Mesenchymal stem cell (in vitro differentiated cells and primary cell): ENCODE data around the gene FAS. TPM values are rescaled to one million over a fixed set of nuclear protein-coding genes. Genes with fewer than 3 reads are reported as not detected.
A peak's percentile ranks its signal among the peaks of the same experiment; 100 is the strongest.

ENCODE experiments used
- DNase-seq: peaks from one replicate; pipeline ENCODE4 v3.0.0-alpha.2; 2013
- H2AFZ ChIP-seq: one replicate; pipeline ENCODE4 v1.6.1; 2013; ENCODE audit warnings: low read depth, mild to moderate bottlenecking, control low read depth, inconsistent platforms, low read length, moderate library complexity
- H2AK5ac ChIP-seq: 2 replicates; pipeline ENCODE4 v1.6.1; 2013; ENCODE audit warnings: low read length, moderate library complexity, mild to moderate bottlenecking, inconsistent platforms; ENCODE audit not compliant: severe bottlenecking
- H2BK120ac ChIP-seq: one replicate; pipeline ENCODE4 v1.6.1; 2013; ENCODE audit warnings: low read depth, mild to moderate bottlenecking, inconsistent platforms, low read length, moderate library complexity
- H2BK12ac ChIP-seq, 2 experiments: one replicate each; pipeline ENCODE4 v1.6.1; 2013; ENCODE audit warnings: inconsistent platforms in 2 of 2, low read length in 2 of 2, mild to moderate bottlenecking in 2 of 2, moderate library complexity in 2 of 2, control low read depth in 1 of 2
- H2BK15ac ChIP-seq: one replicate; pipeline ENCODE4 v1.6.1; 2013; ENCODE audit warnings: mild to moderate bottlenecking, low read depth, inconsistent platforms; ENCODE audit not compliant: poor library complexity, severe bottlenecking
- H2BK5ac ChIP-seq: 2 replicates; pipeline ENCODE4 v1.6.1; 2013; ENCODE audit warnings: low read depth, mild to moderate bottlenecking, low read length, control low read depth, inconsistent platforms; ENCODE audit not compliant: poor library complexity, severe bottlenecking
- H3K14ac ChIP-seq, 2 experiments: one replicate each; pipeline ENCODE4 v1.6.1; 2013; ENCODE audit warnings: inconsistent platforms in 2 of 2, low read length in 2 of 2, control low read depth in 1 of 2, mild to moderate bottlenecking in 1 of 2, moderate library complexity in 1 of 2
- H3K18ac ChIP-seq, 2 experiments: one replicate each; pipeline ENCODE4 v1.6.1; 2013; ENCODE audit warnings: inconsistent platforms in 2 of 2, low read length in 2 of 2, control low read depth in 1 of 2, low read depth in 1 of 2, mild to moderate bottlenecking in 1 of 2
- H3K23ac ChIP-seq, 2 experiments: one replicate each; pipeline ENCODE4 v1.6.1; 2013; ENCODE audit warnings: inconsistent platforms in 2 of 2, low read length in 2 of 2, mild to moderate bottlenecking in 2 of 2, moderate library complexity in 2 of 2, control low read depth in 1 of 2
- H3K27ac ChIP-seq: 2 replicates; pipeline ENCODE4 v1.5.1; 2013; ENCODE audit warnings: mild to moderate bottlenecking, moderate library complexity, low read length, control low read depth, inconsistent platforms; ENCODE audit not compliant: poor library complexity, severe bottlenecking
- H3K27me3 ChIP-seq, 2 experiments: 2 replicates each; pipeline versions ENCODE4 v1.6.1 to v1.7.0; 2013; ENCODE audit warnings: low read length in 2 of 2, mild to moderate bottlenecking in 2 of 2, moderate library complexity in 2 of 2, control low read depth in 1 of 2, inconsistent platforms in 1 of 2; ENCODE audit not compliant: control insufficient read depth in 1 of 2, insufficient read depth in 1 of 2
- H3K36me3 ChIP-seq, 2 experiments: 2 replicates each; pipeline versions ENCODE4 v1.6.1 to v1.7.0; 2013; ENCODE audit warnings: low read length in 2 of 2, control low read depth in 1 of 2, inconsistent platforms in 1 of 2, low read depth in 1 of 2, mild to moderate bottlenecking in 1 of 2; ENCODE audit not compliant: insufficient read depth in 2 of 2, control insufficient read depth in 1 of 2
- H3K4ac ChIP-seq, 2 experiments: one replicate each; pipeline ENCODE4 v1.6.1; 2013; ENCODE audit warnings: inconsistent platforms in 2 of 2, low read length in 2 of 2, mild to moderate bottlenecking in 2 of 2, moderate library complexity in 2 of 2, control low read depth in 1 of 2, low read depth in 1 of 2
- H3K4me1 ChIP-seq: 2 replicates; pipeline ENCODE4 v1.6.1; 2013; ENCODE audit warnings: low read depth, low read length, control low read depth; ENCODE audit not compliant: control insufficient read depth, insufficient read depth
- H3K4me2 ChIP-seq: 2 replicates; pipeline ENCODE4 v1.6.1; 2013; ENCODE audit warnings: low read length, mild to moderate bottlenecking, inconsistent platforms; ENCODE audit not compliant: poor library complexity, severe bottlenecking
- H3K4me3 ChIP-seq, 2 experiments: 2 replicates each; pipeline versions ENCODE4 v1.5.1 to v1.7.0; 2013; ENCODE audit warnings: low read length in 2 of 2, mild to moderate bottlenecking in 2 of 2, control low read depth in 1 of 2, low read depth in 1 of 2; ENCODE audit not compliant: insufficient read depth in 1 of 2
- H3K79me1 ChIP-seq: replicated peaks from 2 replicates; pipeline ENCODE4 v1.6.1; 2013; ENCODE audit warnings: mild to moderate bottlenecking, control low read depth, low read length, inconsistent platforms; ENCODE audit not compliant: poor library complexity, severe bottlenecking
- H3K9ac ChIP-seq: 2 replicates; pipeline ENCODE4 v1.7.0; 2013; ENCODE audit warnings: mild to moderate bottlenecking, low read length, moderate library complexity
- H3K9me3 ChIP-seq: 2 replicates; pipeline ENCODE4 v1.7.0; 2013; ENCODE audit warnings: mild to moderate bottlenecking, low read length; ENCODE audit not compliant: control insufficient read depth
- H4K8ac ChIP-seq: one replicate; pipeline ENCODE4 v1.6.1; 2013; ENCODE audit warnings: inconsistent platforms, mild to moderate bottlenecking, low read length, moderate library complexity
- H4K91ac ChIP-seq: one replicate; pipeline ENCODE4 v1.6.1; 2013; ENCODE audit warnings: mild to moderate bottlenecking, low read length, inconsistent platforms
- WGBS: methylation state at CpG from one replicate; pipeline ENCODE4 v1.1.7; 2013; ENCODE audit warnings: mixed read lengths; 5-methylcytosine and 5-hydroxymethylcytosine counted together
- polyA plus RNA-seq, 2 experiments: library from polyadenylated mRNA; stranded (reverse); fragments of 200-250 nt; gene quantifications; one replicate each; pipeline ENCODE4 v1.2.3, GENCODE V29; 2013

The FAS gene
- polyA plus RNA-seq (2013, experiment 1 of 2) = 16.2 TPM
- 18.1 TPM for polyA plus RNA-seq (2013, experiment 2 of 2)

- peak within 1 kb of the TSS; percentile 86 for H2BK120ac ChIP-seq
- H2BK15ac ChIP-seq = peak within 1 kb of the TSS; percentile 97
- H3K4me3 ChIP-seq = peak within 1 kb of the TSS; percentile 89 to 90
- peak within 1 kb of the TSS; percentile 81 for H4K8ac ChIP-seq
- H3K23ac ChIP-seq = peak within 1 kb of the TSS in 1 of 2 experiments; percentile 63
- H2AFZ ChIP-seq = peak within 1 kb of the TSS; percentile 97
- peak within 1 kb of the TSS; percentile 6 to 93 for H2BK12ac ChIP-seq
- H3K27me3 ChIP-seq = no peaks in the 10 kb centered on the region
- peaks cover 9% of the 10 kb centered on the region for H3K4me1 ChIP-seq
- peak within 1 kb of the TSS; percentile 69 to 73 for H3K4ac ChIP-seq
- peak within 1 kb of the TSS; percentile 87 for H3K4me2 ChIP-seq
- peak within 1 kb of the TSS; percentile 94 for H3K27ac ChIP-seq
- peak; percentile 78 for DNase-seq
- peak within 1 kb of the TSS in 1 of 2 experiments; percentile 98 for H3K14ac ChIP-seq
- peak within 1 kb of the TSS; percentile 65 for H4K91ac ChIP-seq
- H2AK5ac ChIP-seq = no peak within 1 kb of the TSS
- H3K18ac ChIP-seq = peak within 1 kb of the TSS; percentile 81 to 97
- peak within 1 kb of the TSS; percentile 95 for H3K9ac ChIP-seq
- peak within 1 kb of the TSS; percentile 91 for H2BK5ac ChIP-seq
- peaks cover 13% of the 10 kb centered on the region for H3K79me1 ChIP-seq
- H3K9me3 ChIP-seq = no peaks in the 10 kb centered on the region
- peaks cover 0 to 5% of the 10 kb centered on the region in 2 experiments for H3K36me3 ChIP-seq
- WGBS = 1% methylated on average over 47 of the region's 51 CpGs
Measured at GRCh38 chr10:88990384-88991160, at the start of gene FAS. TSS of gene FAS (plus strand) at chr10:88990798. CDS start at chr10:88990877, 79 bp downstream.

GRCh38 chr10:88941026-88941425 is 49.6 kb upstream of the FAS start:
- no peaks in the 10 kb centered on the region for H3K9me3 ChIP-seq
- H3K27ac ChIP-seq = no peak overlapping the region
- H4K91ac ChIP-seq = no peak overlapping the region
- H3K4ac ChIP-seq = no peak overlapping the region
- no peaks in the 10 kb centered on the region for H3K27me3 ChIP-seq
- H3K9ac ChIP-seq = no peak overlapping the region
- H2AK5ac ChIP-seq = no peak overlapping the region
- no peak overlapping the region for H2BK120ac ChIP-seq
- no peak overlapping the region for H3K14ac ChIP-seq
- no peak overlapping the region for H3K18ac ChIP-seq
- H2AFZ ChIP-seq = no peak overlapping the region
- H2BK15ac ChIP-seq = no peak overlapping the region
- no peak overlapping the region for H4K8ac ChIP-seq
- H3K4me3 ChIP-seq = no peak overlapping the region
- H3K23ac ChIP-seq = no peak overlapping the region
- H2BK12ac ChIP-seq = no peak overlapping the region
- WGBS = 97% methylated on average over 6 of the region's 6 CpGs
- no peak overlapping the region for H3K4me2 ChIP-seq
- peaks cover 21 to 100% of the 10 kb centered on the region in 2 experiments for H3K36me3 ChIP-seq
- no peaks in the 10 kb centered on the region for H3K4me1 ChIP-seq
- H2BK5ac ChIP-seq = no peak overlapping the region
- H3K79me1 ChIP-seq = peaks cover 2% of the 10 kb centered on the region
- no peak for DNase-seq

GRCh38 chr10:88943778-88944177 is 46.8 kb upstream of the FAS start:
- no peaks in the 10 kb centered on the region for H3K27me3 ChIP-seq
- H4K91ac ChIP-seq = no peak overlapping the region
- H3K4me1 ChIP-seq = no peaks in the 10 kb centered on the region
- no peak overlapping the region for H3K4ac ChIP-seq
- H3K14ac ChIP-seq = no peak overlapping the region
- no peak overlapping the region for H2AK5ac ChIP-seq
- H2BK120ac ChIP-seq = no peak overlapping the region
- H3K23ac ChIP-seq = no peak overlapping the region
- 95% methylated on average over 3 of the region's 3 CpGs for WGBS
- H4K8ac ChIP-seq = no peak overlapping the region
- H3K9me3 ChIP-seq = no peaks in the 10 kb centered on the region
- peaks cover 21 to 79% of the 10 kb centered on the region in 2 experiments for H3K36me3 ChIP-seq
- H3K79me1 ChIP-seq = peaks cover 2% of the 10 kb centered on the region
- no peak overlapping the region for H3K4me3 ChIP-seq
- no peak for DNase-seq
- H2BK15ac ChIP-seq = no peak overlapping the region
- no peak overlapping the region for H3K4me2 ChIP-seq
- no peak overlapping the region for H2AFZ ChIP-seq
- no peak overlapping the region for H3K18ac ChIP-seq
- H2BK12ac ChIP-seq = no peak overlapping the region
- H3K27ac ChIP-seq = no peak overlapping the region
- no peak overlapping the region for H2BK5ac ChIP-seq
- no peak overlapping the region for H3K9ac ChIP-seq

- DNase-seq = no peak
- 94% methylated on average over 1 of the region's 3 CpGs for WGBS
- no peak overlapping the region for H3K23ac ChIP-seq
- H3K79me1 ChIP-seq = peaks cover 2% of the 10 kb centered on the region
- H3K4ac ChIP-seq = no peak overlapping the region
- no peak overlapping the region for H2AFZ ChIP-seq
- H3K18ac ChIP-seq = no peak overlapping the region
- no peak overlapping the region for H2AK5ac ChIP-seq
- peaks cover 19 to 68% of the 10 kb centered on the region in 2 experiments for H3K36me3 ChIP-seq
- no peaks in the 10 kb centered on the region for H3K27me3 ChIP-seq
- no peak overlapping the region for H4K8ac ChIP-seq
- no peak overlapping the region for H3K27ac ChIP-seq
- no peak overlapping the region for H4K91ac ChIP-seq
- H3K9me3 ChIP-seq = no peaks in the 10 kb centered on the region
- H3K9ac ChIP-seq = no peak overlapping the region
- H3K4me3 ChIP-seq = no peak overlapping the region
- no peaks in the 10 kb centered on the region for H3K4me1 ChIP-seq
- no peak overlapping the region for H2BK12ac ChIP-seq
- H2BK15ac ChIP-seq = no peak overlapping the region
- no peak overlapping the region for H3K14ac ChIP-seq
- no peak overlapping the region for H2BK120ac ChIP-seq
- no peak overlapping the region for H3K4me2 ChIP-seq
- no peak overlapping the region for H2BK5ac ChIP-seq
Measured at GRCh38 chr10:88944813-88945212, 45.8 kb upstream of the FAS start.
